Upper lobe of left lung (tissue), 4 donors: Measurements from ENCODE around the gene BEND7.

Source experiments
- EP300 ChIP-seq, 4 donors: sonication (generic); formaldehyde crosslinking; IDR thresholded peaks; one replicate each; pipeline ENCODE4 v1.5.1; 2017; ENCODE audit warnings: antibody characterized with exemption in 4 of 4, control low read depth in 2 of 4
- POLR2A ChIP-seq, 4 donors: fragments of 450-650 bp; IDR thresholded peaks; one replicate each; pipeline ENCODE4 v1.5.1; 2016 to 2017; ENCODE audit warnings: antibody characterized with exemption in 4 of 4, mild to moderate bottlenecking in 2 of 4
- POLR2AphosphoS5 ChIP-seq, 2 donors: sonication (generic); formaldehyde crosslinking; IDR thresholded peaks; one replicate each; pipeline ENCODE4 v1.5.1; 2017; ENCODE audit warnings: antibody characterized with exemption in 2 of 2
- TF ChIP-seq, protein P1 (sequence below), 6 experiments: fragments of 450-650 bp in 4 of 6; fragments of 200-600 bp in 2 of 6; sonication (generic) in 2 of 6; IDR thresholded peaks; one replicate each; pipeline ENCODE4 v1.5.1; 2016 to 2019; ENCODE audit warnings: antibody characterized with exemption in 6 of 6

- TF ChIP-seq, protein P1, sequence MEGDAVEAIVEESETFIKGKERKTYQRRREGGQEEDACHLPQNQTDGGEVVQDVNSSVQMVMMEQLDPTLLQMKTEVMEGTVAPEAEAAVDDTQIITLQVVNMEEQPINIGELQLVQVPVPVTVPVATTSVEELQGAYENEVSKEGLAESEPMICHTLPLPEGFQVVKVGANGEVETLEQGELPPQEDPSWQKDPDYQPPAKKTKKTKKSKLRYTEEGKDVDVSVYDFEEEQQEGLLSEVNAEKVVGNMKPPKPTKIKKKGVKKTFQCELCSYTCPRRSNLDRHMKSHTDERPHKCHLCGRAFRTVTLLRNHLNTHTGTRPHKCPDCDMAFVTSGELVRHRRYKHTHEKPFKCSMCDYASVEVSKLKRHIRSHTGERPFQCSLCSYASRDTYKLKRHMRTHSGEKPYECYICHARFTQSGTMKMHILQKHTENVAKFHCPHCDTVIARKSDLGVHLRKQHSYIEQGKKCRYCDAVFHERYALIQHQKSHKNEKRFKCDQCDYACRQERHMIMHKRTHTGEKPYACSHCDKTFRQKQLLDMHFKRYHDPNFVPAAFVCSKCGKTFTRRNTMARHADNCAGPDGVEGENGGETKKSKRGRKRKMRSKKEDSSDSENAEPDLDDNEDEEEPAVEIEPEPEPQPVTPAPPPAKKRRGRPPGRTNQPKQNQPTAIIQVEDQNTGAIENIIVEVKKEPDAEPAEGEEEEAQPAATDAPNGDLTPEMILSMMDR (IDR thresholded peaks at IDR 0.05): no peak
- TF ChIP-seq POLR2A (IDR thresholded peaks at IDR 0.05): no peak
- TF ChIP-seq EP300 (IDR thresholded peaks at IDR 0.05): no peak
- TF ChIP-seq POLR2AphosphoS5 (IDR thresholded peaks at IDR 0.05): no peak
Observed at GRCh38 chr10:13448216-13448615, 80.6 kb downstream of the BEND7 start.
